MM.1S (cell line): ENCODE measurements around the gene DNMT3B.

Experiments
- EZH2 ChIP-seq: fragments of 300-600 bp; sonication (generic); optimal IDR thresholded peaks from 2 replicates; pipeline ENCODE3; 2017; ENCODE audit warnings: low read depth, mild to moderate bottlenecking, antibody characterized with exemption, low read length, mixed read lengths
- EZH2phosphoT487 ChIP-seq: fragments of 300-600 bp; sonication (generic); IDR thresholded peaks from 2 replicates; pipeline ENCODE4 v1.6.1; 2018; ENCODE audit warnings: antibody characterized with exemption, low read length
- TF ChIP-seq, protein P1 (sequence below): fragments of 300-600 bp; sonication (generic); IDR thresholded peaks from 2 replicates; pipeline ENCODE4 v1.5.1; 2016; ENCODE audit warnings: antibody characterized with exemption, low read length, mixed read lengths

GRCh38 chr20:32804022-32804715 is 42.0 kb downstream of the DNMT3B start:
- TF ChIP-seq, protein P1, sequence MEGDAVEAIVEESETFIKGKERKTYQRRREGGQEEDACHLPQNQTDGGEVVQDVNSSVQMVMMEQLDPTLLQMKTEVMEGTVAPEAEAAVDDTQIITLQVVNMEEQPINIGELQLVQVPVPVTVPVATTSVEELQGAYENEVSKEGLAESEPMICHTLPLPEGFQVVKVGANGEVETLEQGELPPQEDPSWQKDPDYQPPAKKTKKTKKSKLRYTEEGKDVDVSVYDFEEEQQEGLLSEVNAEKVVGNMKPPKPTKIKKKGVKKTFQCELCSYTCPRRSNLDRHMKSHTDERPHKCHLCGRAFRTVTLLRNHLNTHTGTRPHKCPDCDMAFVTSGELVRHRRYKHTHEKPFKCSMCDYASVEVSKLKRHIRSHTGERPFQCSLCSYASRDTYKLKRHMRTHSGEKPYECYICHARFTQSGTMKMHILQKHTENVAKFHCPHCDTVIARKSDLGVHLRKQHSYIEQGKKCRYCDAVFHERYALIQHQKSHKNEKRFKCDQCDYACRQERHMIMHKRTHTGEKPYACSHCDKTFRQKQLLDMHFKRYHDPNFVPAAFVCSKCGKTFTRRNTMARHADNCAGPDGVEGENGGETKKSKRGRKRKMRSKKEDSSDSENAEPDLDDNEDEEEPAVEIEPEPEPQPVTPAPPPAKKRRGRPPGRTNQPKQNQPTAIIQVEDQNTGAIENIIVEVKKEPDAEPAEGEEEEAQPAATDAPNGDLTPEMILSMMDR = no peak
- TF ChIP-seq EZH2 (no peak), EZH2phosphoT487 (no peak)
